GM18873 (cell line): Measurements from ENCODE around the gene SLC12A5.

Source experiments
- ATAC-seq: cut with Tn5 transposase; IDR thresholded peaks from one replicate; pipeline ENCODE4 v1.9.1; 2021; ENCODE audit warnings: mild to moderate bottlenecking, moderate library complexity, moderate number of reproducible peaks; ENCODE audit not compliant: unreplicated experiment, low FRiP score

Gene SLC12A5

GRCh38 chr20:46100988-46101387, 72.0 kb downstream of the SLC12A5 start:
- ATAC-seq = no peak

- ATAC-seq = no peak
Measured at GRCh38 chr20:46101957-46102356, 72.9 kb downstream of the SLC12A5 start.

GRCh38 chr20:46102940-46103339, 73.9 kb downstream of the SLC12A5 start:
- no peak for ATAC-seq

- ATAC-seq = no peak
Measured at GRCh38 chr20:46104262-46104661, 75.2 kb downstream of the SLC12A5 start.

GRCh38 chr20:46107061-46107460, 78.0 kb downstream of the SLC12A5 start:
- no peak for ATAC-seq

DNA sequence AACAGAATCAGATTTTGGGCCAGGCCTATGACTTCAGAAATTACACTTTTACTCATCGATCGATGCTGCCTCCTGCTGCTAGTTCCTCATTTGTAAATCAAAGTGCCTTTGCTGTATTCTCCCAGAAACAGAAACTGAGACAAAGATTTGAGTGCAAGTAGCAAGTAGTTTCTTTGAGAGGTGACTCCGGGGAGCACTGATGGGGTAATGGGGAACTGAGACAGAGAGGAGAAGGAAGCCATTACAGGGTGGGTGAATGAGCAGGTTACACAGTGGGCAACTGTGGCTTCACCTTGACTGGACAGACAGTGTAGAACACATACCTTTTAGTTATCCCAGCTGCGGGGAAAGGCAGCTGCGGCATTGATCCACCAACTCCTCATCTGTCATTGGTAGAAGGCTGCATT, 79.4 kb downstream of the SLC12A5 start:
- peak; percentile 84 for ATAC-seq

GRCh38 chr20:46108976-46109375, 80.0 kb downstream of the SLC12A5 start:
- ATAC-seq = no peak
